ENCODE data around the gene NARF.
"Not testable (repeated sequence)": the region's sequence is repeated elsewhere in the genome, so short reads cannot be mapped to it uniquely, and the experiment has no call there.

NARF gene

DNA sequence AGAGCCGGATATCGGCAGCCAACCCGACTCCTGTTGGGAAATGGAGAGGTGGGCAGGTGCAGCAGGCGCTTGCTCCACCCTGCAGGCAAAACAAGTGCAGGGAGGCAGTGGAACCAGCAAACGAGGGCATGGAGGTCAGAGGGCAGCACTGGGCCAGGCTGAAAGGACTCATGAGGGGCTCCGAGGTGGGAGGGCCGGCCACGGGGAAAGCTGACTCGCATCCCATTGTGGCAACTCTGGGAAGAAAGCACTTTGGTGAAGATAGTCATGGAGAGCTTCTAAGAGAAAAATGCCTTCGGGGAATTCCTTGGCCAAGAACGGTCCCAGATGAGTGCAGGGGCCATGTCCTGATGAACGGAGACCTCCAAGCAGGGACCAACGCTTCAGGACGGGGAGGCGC lies 12.4 kb upstream of the NARF start:
- no peak for DNase-seq (ENCODE audit: low spot score)

- DNase-seq (ENCODE audit: low spot score), result no peak
Observed at GRCh38 chr17:82446649-82447048, 11.9 kb upstream of the NARF start.

GRCh38 chr17:82447876-82448275 lies 10.7 kb upstream of the NARF start:
- DNase-seq (ENCODE audit: low spot score), result no peak

GRCh38 chr17:82449131-82449882 lies 9.2 kb upstream of the NARF start:
- DNase-seq (ENCODE audit: low spot score), result no peak

- no peak for DNase-seq (ENCODE audit: low spot score)
Observed at GRCh38 chr17:82449883-82450356, 8.6 kb upstream of the NARF start.

DNA sequence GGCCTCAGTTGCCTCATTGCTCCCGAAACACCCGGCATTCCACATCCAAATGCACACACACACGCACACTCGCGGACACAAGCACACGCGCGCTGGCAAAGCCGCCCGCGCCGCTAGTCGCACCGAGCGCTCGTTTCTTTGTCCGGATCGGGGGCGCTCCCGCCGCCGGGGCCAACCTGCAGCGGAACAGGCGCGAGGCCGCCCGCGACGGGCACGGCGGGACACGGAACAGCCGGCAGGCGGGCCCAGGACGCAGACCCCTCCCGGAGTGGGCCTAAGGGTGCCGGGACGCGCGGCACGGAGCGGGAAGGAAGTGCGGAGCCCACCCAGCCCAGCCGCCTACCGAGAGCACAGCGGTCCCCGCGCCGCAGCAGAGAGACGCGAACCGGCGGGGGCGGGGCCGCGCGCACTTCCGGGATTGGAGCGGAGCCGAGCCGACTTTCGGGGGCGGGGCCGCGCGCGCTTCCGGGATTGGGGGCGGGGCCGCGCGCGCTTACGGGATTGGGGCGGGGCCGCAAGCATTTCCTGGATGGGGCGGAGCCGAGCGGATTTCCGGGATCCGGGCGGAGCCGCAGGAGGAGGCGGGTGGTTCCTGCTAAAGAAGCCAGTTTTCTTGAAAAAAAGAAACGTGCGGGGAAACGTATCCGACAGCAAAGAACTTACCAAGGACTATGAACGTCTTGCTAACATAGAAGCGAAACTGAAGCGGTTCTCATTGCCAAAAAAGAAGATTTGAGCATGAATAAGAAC lies 8.0 kb upstream of the NARF start, which contains the start of gene CYBC1:
TSS of gene CYBC1 (minus strand) at position 396 of the 750 bp plus-strand sequence. CDS start 1,498 bp downstream, outside the sequence.
- DNase-seq (ENCODE audit: low spot score), result peak; percentile 96

- DNase-seq (ENCODE audit: low spot score), result no peak
Observed at GRCh38 chr17:82452162-82452561, 6.4 kb upstream of the NARF start.

DNA sequence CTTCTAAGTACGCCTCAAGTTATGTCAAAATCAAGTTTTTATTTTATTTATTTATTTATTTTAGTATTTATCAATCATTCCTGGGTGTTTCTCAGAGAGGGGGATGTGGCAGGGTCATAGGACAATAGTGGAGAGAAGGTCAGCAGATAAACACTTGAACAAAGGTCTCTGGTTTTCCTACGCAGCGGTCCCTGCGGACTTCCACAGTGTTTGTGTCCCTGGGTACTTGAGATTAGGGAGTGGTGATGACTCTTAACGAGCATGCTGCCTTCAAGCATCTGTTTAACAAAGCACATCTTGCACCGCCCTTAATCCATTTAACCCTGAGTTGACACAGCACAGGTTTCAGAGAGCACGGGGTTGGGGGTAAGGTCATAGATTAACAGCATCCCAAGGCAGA lies 5.4 kb upstream of the NARF start:
- DNase-seq (ENCODE audit: low spot score), result not testable (repeated sequence)

GRCh38 chr17:82453706-82454105 lies 4.8 kb upstream of the NARF start:
- not testable (repeated sequence) for DNase-seq (ENCODE audit: low spot score)

GRCh38 chr17:82457073-82457928 lies 1.2 kb upstream of the NARF start:
- no peak for DNase-seq (ENCODE audit: low spot score)

GRCh38 chr17:82457929-82458178 lies 687 bp upstream of the NARF start:
- peak; percentile 96 for DNase-seq (ENCODE audit: low spot score)

DNA sequence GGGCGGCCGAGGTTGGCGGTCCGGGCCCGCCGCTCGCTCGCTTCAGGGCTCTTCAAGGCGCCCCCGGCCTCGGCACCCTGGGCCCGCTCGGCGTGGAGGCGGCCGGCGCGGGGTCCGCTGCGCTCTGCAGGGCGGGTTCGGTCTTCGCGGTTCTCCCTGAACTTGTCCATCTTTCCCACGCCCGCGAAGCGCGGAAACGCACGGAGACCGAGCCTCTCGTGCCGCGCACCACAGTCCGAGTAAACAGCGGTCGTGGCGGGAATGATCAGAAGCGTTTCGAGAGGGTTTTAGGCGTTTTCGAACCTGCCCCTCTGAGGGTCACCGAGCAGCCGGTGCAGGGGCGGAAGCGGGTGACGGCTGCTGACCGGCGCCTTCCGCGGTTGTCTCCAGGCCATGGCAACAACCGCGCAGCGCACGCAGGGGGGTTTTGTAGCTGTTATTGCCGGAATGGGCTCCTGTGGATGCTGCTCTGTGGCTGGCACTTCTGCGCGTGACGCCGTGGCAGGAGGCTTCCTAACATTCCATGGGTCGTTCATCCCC lies 414 bp downstream of the NARF start:
- DNase-seq (ENCODE audit: low spot score), result peak; percentile 51

DNA sequence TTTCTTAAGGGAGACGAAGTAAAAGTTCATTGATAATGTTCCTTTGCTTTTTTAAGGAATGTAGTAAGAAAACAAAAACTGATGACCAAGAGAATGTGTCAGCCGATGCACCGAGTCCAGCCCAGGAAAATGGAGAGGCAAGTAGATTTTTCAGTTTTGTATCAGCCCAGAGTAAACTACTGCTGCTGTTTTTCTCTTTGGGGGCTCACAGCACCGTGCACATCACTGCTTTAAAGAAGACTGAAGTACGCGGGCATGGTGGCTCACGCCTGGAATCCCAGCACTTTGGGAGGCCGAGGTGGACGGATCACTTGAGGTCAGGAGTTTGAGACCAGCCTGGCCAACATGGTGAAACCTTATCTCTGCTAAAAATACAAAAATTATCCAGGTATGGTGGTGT lies 1.4 kb downstream of the NARF start:
- not testable (repeated sequence) for DNase-seq (ENCODE audit: low spot score)

DNA sequence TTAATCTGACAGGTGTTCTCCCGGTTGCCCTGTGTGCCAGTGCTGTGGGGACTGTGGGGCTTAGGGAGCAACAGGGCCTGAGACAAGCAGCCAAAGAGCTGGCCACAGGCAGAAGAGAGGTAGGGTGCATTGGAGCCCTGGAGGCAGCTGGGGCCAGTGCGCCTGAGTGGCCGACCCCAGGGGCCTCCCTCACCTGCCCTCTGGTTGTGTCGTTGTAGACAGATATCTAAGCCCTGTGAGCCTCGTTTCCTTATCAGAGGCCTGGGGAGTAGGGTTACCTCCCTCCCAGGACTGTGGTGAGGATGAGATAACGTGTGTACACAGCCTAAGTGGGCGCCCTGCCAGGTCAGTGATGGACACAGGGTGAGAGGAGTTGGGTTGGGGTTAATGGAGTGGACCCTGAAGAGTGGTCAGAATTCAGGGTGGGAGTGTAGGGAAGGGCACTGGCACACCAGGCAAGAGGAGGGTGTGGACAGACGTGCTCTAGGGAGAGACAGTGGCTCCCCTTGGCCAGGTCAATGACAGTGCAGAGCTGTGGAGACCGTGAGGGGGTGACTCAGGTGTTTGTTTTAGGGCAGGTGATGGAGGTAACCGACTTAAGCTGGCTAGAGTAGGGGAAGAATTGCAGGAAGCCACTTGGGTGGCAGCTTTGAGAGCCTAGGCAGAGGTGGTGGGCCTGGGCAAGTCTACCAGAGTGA lies 3.4 kb downstream of the NARF start:
- no peak for DNase-seq (ENCODE audit: low spot score)

- DNase-seq (ENCODE audit: low spot score), result no peak
Observed at GRCh38 chr17:82463391-82463790, 4.8 kb downstream of the NARF start.

- DNase-seq (ENCODE audit: low spot score), result no peak
Observed at GRCh38 chr17:82463925-82464566, 5.5 kb downstream of the NARF start.

DNA sequence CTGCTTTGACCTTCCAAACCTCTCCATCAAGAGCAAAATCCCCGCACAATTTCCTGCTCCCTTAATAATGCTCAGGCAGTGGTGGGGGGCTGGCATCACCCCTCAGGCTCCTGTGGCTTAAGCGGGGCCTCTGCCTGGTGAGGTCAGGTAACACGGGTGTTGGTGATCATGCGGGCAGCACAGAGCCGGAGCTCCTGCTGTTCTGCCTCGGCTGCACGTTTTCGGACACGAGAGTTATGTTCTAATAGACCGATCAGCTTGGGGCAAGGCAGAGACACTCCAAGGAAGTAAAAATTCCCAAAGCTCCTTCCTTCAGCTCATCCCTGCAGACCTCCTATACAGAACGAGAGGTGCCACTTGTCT lies 6.0 kb downstream of the NARF start:
- no peak for DNase-seq (ENCODE audit: low spot score)

- no peak for DNase-seq (ENCODE audit: low spot score)
Observed at GRCh38 chr17:82465023-82465603, 6.6 kb downstream of the NARF start.

DNA sequence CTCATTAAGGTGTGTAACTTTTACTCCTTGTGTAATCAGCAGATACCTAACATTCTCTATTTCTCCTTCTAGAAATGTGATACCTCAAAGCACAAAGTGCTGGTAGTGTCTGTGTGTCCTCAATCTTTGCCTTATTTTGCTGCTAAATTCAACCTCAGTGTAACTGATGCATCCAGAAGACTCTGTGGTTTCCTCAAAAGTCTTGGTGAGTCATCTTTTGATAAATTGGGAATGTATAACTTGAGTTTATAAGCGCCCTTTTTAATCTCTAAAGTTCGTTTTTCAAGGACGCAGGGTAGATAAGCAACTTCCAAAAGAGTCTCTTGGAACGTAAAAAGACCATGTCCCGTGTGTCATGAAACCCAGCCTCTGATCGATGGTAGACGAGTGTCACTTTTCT lies 10.2 kb downstream of the NARF start:
- no peak for DNase-seq (ENCODE audit: low spot score)

- DNase-seq (ENCODE audit: low spot score), result no peak
Observed at GRCh38 chr17:82470065-82470464, 11.5 kb downstream of the NARF start.
